HPDE6-E6E7 (cell line): ENCODE results near the gene MVB12B.
"Not testable (repeated sequence)": the region's sequence is repeated elsewhere in the genome, so short reads cannot be mapped to it uniquely, and the experiment has no call there.

Experiments
- DNase-seq: peaks from one replicate; pipeline ENCODE4 v3.0.0; 2011; ENCODE audit warnings: missing footprints; ENCODE audit errors: extremely low spot score

MVB12B gene

DNA sequence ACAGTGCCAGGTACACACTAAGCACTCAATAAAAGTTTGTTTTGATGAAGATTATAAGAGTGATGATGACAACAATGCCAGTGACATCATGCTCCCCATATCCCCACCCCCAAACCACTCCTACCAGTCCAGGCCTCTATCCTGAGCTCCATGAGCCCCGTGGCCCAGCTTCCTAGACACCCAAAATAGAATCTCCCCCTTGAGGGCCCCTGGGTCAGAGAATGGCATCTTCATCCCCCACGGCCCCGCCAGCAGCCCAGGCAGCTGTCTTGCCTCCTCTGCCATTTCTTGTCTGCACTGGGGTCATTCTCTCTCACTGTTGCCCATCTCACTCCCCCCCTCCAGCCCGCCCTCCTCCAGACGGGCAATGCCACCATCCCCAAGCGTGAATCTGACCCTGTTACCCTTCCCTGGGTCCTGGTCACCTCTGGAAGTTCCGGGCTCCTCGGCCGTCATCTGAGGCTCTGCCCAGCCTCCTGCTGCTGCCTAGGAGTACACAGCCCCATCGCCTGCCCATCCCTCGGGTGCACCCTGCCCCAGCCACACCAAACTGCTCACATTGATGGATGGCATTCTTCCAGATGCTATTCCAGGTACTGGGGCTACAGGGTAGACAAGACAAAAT is 210.3 kb downstream of the MVB12B start:
- DNase-seq: no peak

DNA sequence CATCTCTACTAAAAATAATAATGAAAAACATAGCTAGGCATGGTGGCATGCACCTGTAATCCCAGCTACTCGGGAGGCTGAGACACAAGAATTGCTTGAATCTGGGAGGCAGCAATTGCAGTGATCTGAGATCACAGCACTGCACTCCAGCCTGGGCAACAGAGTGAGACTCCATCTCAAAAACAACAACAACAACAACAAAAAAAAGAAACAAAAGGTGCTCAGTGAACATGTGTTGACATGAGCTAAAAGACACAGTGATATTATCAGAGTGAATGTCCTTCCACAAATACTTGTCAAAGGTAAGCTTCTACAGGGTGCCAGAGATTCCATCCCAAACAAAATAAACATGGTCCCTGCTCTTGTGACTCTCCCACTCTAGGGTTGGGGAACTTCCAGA is 211.9 kb downstream of the MVB12B start:
- no peak for DNase-seq

DNA sequence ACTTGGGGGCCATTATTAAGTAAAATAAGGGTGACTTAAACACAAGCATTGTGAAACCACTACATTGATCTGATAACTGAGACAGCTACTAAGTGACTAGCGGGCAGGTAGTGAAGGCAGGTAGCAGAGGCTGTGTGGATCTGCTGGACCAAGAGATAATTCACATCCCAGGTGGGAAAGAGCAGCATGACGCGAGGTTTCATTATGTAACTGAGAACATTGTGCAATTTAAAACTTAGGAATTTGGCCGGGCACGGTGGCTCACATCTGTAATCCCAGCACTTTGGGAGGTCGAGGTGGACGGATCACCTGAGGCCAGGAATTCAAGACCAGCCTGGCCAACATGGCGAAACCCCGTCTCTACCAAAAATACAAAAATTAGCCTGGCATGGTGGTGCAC is 213.8 kb downstream of the MVB12B start:
- DNase-seq: not testable (repeated sequence)

DNA sequence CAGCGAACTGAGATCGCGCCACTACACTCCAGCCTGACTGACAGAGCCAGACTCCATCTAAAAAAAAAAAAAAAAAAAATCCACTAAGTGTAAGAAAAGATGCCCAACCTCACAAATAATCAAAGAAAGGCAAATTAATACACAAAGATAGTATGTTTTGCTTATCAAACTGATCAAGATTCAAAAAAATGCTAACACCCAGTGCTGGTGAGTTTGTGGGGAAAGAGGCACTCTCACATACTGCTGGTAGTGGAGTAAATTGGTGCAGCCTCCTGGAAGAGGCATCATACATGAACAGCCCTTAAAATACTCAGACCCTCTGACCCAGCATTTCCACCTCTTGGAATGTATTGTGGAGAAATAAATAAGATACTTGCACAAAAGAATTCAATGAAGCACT is 216.9 kb downstream of the MVB12B start:
- DNase-seq: no peak

DNA sequence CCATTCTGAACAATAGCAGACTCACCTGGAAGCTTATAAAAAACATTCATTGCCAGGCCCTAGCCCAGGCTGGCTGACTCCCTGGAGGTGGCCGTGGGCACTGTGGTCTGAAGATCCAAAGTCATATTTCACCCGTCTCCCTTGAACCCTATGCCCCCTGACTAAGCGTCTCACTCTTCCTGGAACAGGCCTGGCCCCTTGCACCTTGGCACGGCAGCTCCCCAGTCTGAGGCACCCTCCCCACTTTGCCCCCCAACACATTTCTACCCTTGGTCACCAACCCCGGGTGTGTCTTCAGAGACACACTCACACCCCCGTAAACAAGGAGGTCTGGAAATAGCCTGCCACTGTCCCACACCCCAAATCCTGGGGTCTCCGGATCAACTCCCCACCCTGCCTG is 218.5 kb downstream of the MVB12B start:
- no peak for DNase-seq

DNA sequence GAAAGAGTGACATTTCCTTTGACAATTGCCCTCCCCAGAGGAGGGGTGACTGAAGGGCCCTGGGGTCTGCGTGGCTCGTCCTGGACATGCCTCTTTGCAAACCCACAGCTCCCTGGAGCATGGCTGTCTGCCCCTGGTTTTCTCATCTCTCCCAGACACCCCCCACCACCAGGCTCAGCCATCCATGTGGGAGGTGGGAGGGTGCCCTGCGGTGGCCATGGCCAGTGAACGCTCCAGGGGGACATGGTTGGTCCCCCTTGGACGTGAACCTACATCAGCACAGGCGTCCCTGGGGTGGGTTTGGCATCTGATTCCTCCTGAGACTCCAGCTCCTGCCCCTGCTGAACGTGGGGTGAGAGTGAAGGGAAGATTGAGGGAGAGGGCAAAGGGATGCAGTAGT is 219.4 kb downstream of the MVB12B start:
- no peak for DNase-seq

DNA sequence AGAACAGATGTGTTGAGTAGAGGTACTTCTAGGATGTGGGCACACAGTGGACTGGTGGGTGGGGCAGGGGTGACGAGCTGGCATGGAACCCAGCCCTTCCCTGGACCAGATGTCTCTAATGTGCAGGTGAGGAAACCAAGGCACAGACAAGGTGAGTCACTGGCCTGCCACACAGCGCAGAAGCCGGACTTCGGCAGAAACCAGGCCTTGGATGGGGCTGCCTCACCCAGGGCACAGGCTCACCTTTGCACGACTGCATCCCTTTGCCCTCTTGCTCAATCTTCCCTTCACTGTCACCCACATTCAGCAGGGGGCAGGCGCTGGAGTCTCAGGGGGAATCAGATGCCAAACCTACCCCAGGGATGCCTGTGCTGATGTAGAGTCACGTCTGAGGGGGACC is 221.7 kb downstream of the MVB12B start:
- DNase-seq: no peak

DNA sequence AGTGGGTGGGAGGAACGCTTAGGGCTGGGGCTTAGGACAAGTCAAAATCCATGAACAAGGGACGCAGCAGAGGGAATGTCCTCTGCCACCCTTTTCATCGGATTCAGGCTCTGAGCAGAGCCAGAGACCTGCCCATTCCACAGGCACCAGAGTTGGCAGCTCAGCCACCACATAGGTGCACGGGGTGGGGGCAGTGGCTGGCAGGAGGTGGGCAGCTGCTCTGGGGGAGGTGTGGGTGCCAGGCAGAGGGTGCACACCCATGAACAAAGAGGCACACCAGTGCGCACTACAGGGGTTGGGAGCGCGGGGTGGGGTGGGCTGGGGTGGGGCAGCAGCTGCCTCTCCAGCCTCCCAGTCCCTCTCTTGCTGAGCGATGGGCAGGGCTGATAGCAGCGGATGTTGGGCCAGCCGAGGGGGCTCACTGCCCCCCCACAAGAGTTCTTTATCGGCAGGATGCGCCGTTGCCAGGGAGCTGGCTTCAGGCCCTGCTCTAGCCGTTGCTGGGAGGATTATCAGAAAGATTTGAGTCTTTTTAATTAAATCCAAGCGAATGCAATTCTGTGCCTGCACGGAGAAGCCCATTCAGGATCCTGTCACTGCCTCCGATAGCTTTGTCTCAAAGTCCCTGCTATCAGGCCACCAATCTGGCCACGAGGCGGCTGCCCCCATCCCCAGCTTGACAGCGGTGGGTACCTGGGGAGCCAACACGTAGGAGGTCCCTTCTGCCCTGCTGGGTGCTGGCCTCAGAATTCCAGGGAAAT is 222.8 kb downstream of the MVB12B start:
- DNase-seq: no peak

DNA sequence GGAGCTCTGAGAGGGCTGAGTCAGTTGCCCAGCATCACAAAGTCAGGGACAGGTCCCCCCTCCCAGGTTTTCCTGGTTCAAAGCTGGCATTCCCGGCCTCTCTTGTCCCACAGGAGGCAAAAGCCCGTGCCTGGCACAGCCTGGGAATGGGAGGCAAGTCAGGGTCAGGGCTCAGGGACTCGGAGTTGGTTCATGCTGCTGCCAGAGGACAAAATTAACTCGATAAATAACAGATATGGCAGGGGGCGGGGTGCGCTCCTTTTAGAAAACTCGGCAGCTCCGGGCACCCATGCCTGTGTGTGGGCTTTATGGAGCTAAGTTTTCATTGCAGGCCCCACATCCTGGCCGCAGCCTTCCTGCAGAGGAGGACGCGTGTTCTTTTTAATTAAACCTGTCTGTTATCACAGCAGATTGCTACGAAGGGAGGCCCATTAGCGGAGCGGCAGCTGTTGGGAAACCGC is 224.3 kb downstream of the MVB12B start:
- no peak for DNase-seq

DNA sequence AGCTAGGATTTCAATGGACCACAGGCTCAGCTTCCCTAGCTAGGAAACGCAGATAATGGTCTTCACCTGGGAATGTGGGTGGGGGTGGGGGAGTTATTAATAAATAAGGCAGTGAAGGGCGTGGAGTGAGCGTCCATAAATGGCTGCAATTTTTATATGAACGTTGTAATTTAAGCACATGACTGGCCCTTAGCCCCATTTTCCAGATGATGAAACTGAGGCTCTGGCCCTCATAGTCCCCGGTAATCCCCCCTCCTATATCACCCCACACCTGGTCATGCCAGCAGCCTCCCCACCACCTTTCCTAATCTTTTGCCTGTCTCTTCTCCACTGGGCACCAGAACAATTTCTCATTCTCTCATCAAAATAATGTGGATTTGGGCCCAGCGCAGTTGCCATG is 225.2 kb downstream of the MVB12B start:
- DNase-seq: no peak

DNA sequence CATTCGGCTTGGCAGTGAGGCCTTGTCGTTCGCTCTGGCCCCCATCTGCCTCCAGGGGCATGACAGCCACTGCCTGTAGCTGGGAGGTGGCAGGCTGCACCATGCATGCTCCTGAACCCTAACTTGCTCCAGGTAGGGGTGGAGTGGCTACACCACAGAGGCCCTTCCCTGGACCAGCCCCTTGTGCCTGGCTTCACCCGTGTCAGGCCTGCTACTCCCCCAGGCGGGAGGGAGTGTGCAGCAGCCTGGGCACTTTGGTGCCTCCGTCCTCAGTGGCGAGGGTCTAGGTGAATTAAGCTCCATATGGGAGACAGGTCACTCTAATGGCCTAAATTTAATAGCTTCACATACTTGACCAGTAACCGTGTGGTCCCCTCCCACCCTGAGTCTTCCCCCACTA is 227.7 kb downstream of the MVB12B start:
- DNase-seq: no peak

DNA sequence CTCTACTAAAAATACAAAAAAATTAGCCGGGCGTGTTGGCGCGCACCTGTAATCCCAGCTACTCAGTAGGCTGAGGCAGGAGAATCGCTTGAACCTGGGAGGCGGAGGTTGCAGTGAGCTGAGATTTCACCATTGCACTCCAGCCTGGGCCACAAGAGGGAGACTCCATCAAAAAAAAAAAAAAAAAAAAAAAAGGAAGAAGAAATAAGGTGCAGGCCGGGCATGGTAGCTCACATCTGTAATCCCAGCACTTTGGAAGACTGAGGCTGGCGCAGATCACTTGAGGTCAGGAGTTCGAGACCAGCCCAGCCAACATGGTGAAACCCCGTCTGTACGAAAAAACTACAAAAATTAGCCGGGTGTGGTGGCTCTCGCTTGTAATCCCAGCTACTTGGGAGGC is 228.8 kb downstream of the MVB12B start:
- not testable (repeated sequence) for DNase-seq
